PC-3 (cell line): ENCODE data around the gene RABGAP1L.

ENCODE experiments used
- CTCF ChIP-seq: fragments of 300-600 bp; sonication (generic); conservative IDR thresholded peaks from 2 replicates; pipeline ENCODE4 v1.5.1; 2017; ENCODE audit warnings: antibody characterized with exemption, low read depth, mild to moderate bottlenecking, low read length
- EZH2 ChIP-seq: fragments of 300-600 bp; sonication (generic); IDR thresholded peaks from one replicate; pipeline ENCODE4 v1.6.1; 2017; ENCODE audit warnings: antibody characterized with exemption, mild to moderate bottlenecking, low read length; ENCODE audit not compliant: unreplicated experiment

GRCh38 chr1:174643206-174643605, 483.9 kb downstream of the RABGAP1L start:
- TF ChIP-seq CTCF (no peak), EZH2 (no peak)
